Kidney (tissue), 14 donors: Measurements from ENCODE around the gene SLC38A2. TPM values are rescaled to one million over a fixed set of nuclear protein-coding genes. Genes with fewer than 3 reads are reported as not detected.

ENCODE experiments used
- DNase-seq, 5 donors: peaks; one replicate each; pipeline ENCODE4 v3.0.0-alpha.2; 2013 to 2020
- FAIRE-seq: peaks from 2 replicates; lab custom pipeline; 2012; peaks lifted over from hg19 to GRCh38; lab: Jason Lieb, UNC
- H3K27ac ChIP-seq, 2 donors: one replicate each; pipeline ENCODE4 v1.7.0; 2013; ENCODE audit warnings: low read depth in 2 of 2, low read length in 2 of 2, inconsistent platforms in 1 of 2
- H3K27me3 ChIP-seq: one replicate; pipeline ENCODE4 v1.7.1; 2013; ENCODE audit warnings: low read length, inconsistent platforms; ENCODE audit not compliant: control insufficient read depth, insufficient read depth
- H3K36me3 ChIP-seq, 3 donors: one replicate each; pipeline versions ENCODE4 v1.7.0 to v1.7.1; 2013; ENCODE audit warnings: low read length in 3 of 3, control low read depth in 1 of 3, inconsistent platforms in 1 of 3; ENCODE audit not compliant: insufficient read depth in 3 of 3, control insufficient read depth in 2 of 3
- H3K4me1 ChIP-seq, 3 donors: one replicate each; pipeline versions ENCODE4 v1.7.0 to v1.7.1; 2013; ENCODE audit warnings: low read length in 3 of 3, inconsistent platforms in 1 of 3, low read depth in 1 of 3; ENCODE audit not compliant: control insufficient read depth in 2 of 3, insufficient read depth in 2 of 3
- H3K4me3 ChIP-seq, 3 donors: one replicate each; pipeline versions ENCODE4 v1.7.0 to v1.8.1; 2013; ENCODE audit warnings: low read length in 3 of 3, control low read depth in 1 of 3, inconsistent platforms in 1 of 3
- H3K9ac ChIP-seq, 3 donors: one replicate each; pipeline versions ENCODE4 v1.7.0 to v1.7.1; 2013; ENCODE audit warnings: low read length in 3 of 3, control low read depth in 1 of 3, inconsistent platforms in 1 of 3
- H3K9me3 ChIP-seq, 3 donors: one replicate each; pipeline versions ENCODE4 v1.7.0 to v1.7.1; 2013; ENCODE audit warnings: low read length in 3 of 3, control low read depth in 1 of 3, inconsistent platforms in 1 of 3; ENCODE audit not compliant: control insufficient read depth in 2 of 3, insufficient read depth in 1 of 3
- CTCF ChIP-seq: IDR thresholded peaks from 3 replicates; pipeline ENCODE4 v1.5.1; 2012; ENCODE audit warnings: mild to moderate bottlenecking, moderate library complexity, borderline replicate concordance; ENCODE audit not compliant: insufficient read depth; ENCODE audit errors: extremely low read depth
- intact Hi-C: fragments of 100-400 bp; cut with DNase I; formaldehyde crosslinking; loops from one replicate; pipeline ENCODE4 v1.11.1; 2022
- polyA plus RNA-seq: library from polyadenylated mRNA; stranded (reverse); fragments of 350-450 nt; fragmentation: Illumina TruSeq; extraction: RNeasy Lipid Tissue Mini Kit (QIAGEN cat#74804); gene quantifications from one replicate; pipeline ENCODE4 v1.2.3, GENCODE V29; 2014; ENCODE audit warnings: low read depth, low replicate concordance; ENCODE audit not compliant: insufficient read depth
- total RNA-seq: library from RNA; stranded (reverse); fragmentation: NEBNext Ultra II Directional; extraction: Animal tissue kit (Norgen Biotek cat#: 25700); gene quantifications from one replicate; pipeline ENCODE4 v1.2.1, GENCODE V29; 2021
- donor health status: control.
- donor health status: control.
- donor health status: control.
- donor health status: control.
- donor health status: control.
- donor health status: DM: yes; HTN: yes; CAD: no.
- donor health status: Normal renal cell carcinoma (clear cell type).

The SLC38A2 gene
- total and polyA plus RNA-seq, 2 donors from 2014 or later, result 38.6 to 189 TPM

GRCh38 chr12:46384451-46385309 lies 12.1 kb upstream of the SLC38A2 start:
- FAIRE-seq, result no peak

DNA sequence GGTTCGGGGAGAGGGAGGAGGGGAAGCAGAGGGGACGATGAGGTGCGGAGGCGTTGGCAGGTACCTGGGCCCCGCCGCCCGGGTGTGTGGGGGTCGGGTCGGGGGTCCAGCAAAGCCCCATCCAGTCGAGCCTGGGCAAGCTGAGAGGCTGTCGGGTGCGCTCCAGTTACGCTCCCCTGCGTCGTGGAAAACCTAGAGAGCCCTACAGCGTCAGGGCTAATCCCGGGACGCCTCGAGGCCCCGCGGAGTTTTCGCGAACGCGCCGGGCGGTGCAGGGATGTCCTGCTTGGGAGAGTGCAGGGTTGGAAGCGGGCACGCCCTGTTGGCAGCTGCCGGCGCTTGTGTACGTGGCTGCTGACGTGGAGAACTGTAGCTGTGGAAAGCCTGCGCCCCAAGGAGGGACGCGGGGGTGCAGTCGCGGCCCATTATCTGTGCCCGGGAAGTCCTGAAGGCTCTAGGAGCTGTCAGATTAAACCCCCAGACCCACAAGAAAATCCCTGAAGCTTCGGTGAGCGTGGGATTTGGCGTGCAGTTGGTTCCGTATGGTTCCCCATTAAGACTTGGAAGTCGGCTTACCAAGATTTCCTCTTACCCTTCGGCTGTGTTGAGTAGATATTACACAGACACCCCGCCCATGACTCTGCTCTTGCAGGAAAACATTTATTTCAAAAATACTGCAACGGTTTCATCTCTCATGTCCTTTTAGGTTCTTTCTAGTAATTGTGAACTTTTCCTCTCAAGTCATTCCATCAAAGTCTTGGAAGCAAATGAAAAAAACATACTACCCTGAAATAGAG lies 11.3 kb upstream of the SLC38A2 start:
- intact Hi-C loops, result no loop called here
- FAIRE-seq, result no peak
- Histone ChIP-seq H3K27ac (peak overlapping the region; percentile 99 to 100), H3K36me3 (no peaks in the 10 kb centered on the region), H3K9ac (peak overlapping the region; percentile 72 to 83 (median 80)), H3K4me1 (peaks cover 4 to 16% (median 14%) of the 10 kb centered on the region in 3 donors), H3K27me3 (no peaks in the 10 kb centered on the region), H3K4me3 (peak overlapping the region; percentile 63 to 85 (median 69)), H3K9me3 (no peaks in the 10 kb centered on the region)
- no peak for TF ChIP-seq CTCF
- DNase-seq, result peak in 4 of 5 donors; percentile 77 to 98 (median 84)

More at GRCh38 chr12:46384451-46385309, 12.1 kb upstream of the SLC38A2 start:
- Histone ChIP-seq H3K9me3 (no peaks in the 10 kb centered on the region), H3K27me3 (no peaks in the 10 kb centered on the region), H3K4me1 (peaks cover 4 to 19% (median 14%) of the 10 kb centered on the region in 3 donors), H3K27ac (peak overlapping the region; percentile 99 to 100), H3K36me3 (no peaks in the 10 kb centered on the region), H3K4me3 (peak overlapping the region; percentile 63 to 85 (median 69)), H3K9ac (peak overlapping the region; percentile 12 to 80 (median 72))
- DNase-seq, result no peak
- TF ChIP-seq CTCF, result no peak
- intact Hi-C loops, result no loop called here

DNA sequence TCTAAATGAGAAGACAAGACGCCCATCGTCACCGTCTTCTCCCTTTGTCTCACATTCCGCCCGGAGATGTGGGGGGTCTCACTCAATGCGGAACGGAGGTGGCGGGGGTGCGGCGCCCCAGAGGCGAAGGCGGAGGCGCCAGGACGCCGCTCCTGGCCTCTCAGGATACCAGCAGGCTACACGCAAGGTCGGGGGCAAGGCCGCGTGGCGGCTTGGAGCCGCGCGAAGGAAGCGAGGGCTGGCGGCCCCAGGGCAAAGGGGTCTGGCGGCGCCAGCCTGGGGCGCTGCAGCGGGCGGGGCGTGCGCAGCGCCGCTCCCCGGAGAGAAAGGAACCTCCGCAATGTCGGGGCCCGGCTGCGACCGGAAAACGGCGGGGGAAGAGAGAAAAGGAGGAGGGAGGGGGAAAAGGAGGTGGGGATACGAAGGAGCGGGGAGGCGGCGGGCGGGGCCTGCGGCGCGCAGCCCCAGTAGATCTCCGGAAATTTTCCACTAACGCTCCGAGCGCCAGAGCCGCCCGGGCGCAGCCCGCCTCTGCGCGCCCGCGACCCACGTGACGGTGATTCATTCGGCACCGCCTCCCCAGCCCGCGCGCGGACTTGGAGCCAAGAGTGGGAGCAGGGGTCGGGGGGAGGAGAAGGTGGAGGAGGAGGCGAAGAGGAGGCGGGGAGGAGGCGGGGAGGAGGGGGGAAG lies 10.5 kb upstream of the SLC38A2 start:
- intact Hi-C loops, result no loop called here
- no peak for TF ChIP-seq CTCF
- Histone ChIP-seq H3K27ac (peak overlapping the region; percentile 99 to 100), H3K27me3 (no peaks in the 10 kb centered on the region), H3K9ac (peak overlapping the region; percentile 30 to 88 (median 72)), H3K4me1 (peaks cover 4 to 16% (median 12%) of the 10 kb centered on the region in 3 donors), H3K9me3 (no peaks in the 10 kb centered on the region), H3K4me3 (peak overlapping the region; percentile 69 to 85 (median 79)), H3K36me3 (no peaks in the 10 kb centered on the region)
- FAIRE-seq (no peak), DNase-seq (peak; percentile 96 to 99 (median 98))
